PC-3 (cell line): Measurements from ENCODE around the gene TBXA2R.

ENCODE experiments used
- EZH2 ChIP-seq: fragments of 300-600 bp; sonication (generic); IDR thresholded peaks from one replicate; pipeline ENCODE4 v1.6.1; 2017; ENCODE audit warnings: antibody characterized with exemption, mild to moderate bottlenecking, low read length; ENCODE audit not compliant: unreplicated experiment
- EZH2phosphoT487 ChIP-seq: fragments of 300-600 bp; sonication (generic); IDR thresholded peaks from 2 replicates; pipeline ENCODE4 v1.6.1; 2018; ENCODE audit warnings: mild to moderate bottlenecking, antibody characterized with exemption, low read length, borderline replicate concordance
- TF ChIP-seq, protein P1 (sequence below): fragments of 300-600 bp; sonication (generic); conservative IDR thresholded peaks from 2 replicates; pipeline ENCODE4 v1.5.1; 2017; ENCODE audit warnings: antibody characterized with exemption, low read depth, mild to moderate bottlenecking, low read length

DNA sequence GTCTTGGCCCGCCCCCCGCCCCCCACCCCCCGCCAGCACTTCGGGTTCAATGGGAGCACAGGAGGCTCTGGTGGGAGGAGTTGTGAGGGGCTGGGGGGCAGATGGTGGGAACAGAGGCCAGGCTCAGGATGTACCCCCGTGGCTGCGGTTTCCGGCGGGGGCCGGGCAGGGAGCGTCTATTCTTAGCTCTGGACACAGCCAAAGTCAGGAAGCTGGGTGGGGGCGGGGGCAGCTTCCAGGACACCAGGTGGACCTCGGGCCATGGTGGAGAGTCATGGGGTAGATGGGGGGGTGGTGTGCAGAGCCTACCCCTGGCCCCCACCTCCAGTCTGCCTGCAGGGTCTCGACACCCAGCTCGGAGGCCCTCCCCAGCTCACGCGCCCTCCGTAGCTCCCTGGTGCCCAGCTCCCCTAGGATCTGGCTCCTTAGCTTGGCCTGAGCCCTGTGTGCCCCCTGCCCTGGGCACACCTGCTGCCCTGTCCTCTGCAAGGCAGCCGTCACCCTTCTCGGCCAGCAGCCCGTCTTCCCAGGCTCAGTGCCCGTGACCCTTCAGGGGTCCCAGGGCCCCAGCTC, 2.2 kb upstream of the TBXA2R start:
- TF ChIP-seq, protein P1, sequence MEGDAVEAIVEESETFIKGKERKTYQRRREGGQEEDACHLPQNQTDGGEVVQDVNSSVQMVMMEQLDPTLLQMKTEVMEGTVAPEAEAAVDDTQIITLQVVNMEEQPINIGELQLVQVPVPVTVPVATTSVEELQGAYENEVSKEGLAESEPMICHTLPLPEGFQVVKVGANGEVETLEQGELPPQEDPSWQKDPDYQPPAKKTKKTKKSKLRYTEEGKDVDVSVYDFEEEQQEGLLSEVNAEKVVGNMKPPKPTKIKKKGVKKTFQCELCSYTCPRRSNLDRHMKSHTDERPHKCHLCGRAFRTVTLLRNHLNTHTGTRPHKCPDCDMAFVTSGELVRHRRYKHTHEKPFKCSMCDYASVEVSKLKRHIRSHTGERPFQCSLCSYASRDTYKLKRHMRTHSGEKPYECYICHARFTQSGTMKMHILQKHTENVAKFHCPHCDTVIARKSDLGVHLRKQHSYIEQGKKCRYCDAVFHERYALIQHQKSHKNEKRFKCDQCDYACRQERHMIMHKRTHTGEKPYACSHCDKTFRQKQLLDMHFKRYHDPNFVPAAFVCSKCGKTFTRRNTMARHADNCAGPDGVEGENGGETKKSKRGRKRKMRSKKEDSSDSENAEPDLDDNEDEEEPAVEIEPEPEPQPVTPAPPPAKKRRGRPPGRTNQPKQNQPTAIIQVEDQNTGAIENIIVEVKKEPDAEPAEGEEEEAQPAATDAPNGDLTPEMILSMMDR: no peak
- TF ChIP-seq EZH2phosphoT487 (no peak), EZH2 (no peak)
